Measurements from ENCODE around the gene U2AF1L4.

- TF ChIP-seq POLR2A (IDR thresholded peaks at IDR 0.05) (no peak), CTCF (IDR thresholded peaks at IDR 0.05 in 4 of 5, conservative IDR thresholded peaks at IDR 0.05 in 1 of 5) (peak in 1 of 5 experiments; percentile 2)
These were observed 4.1 kb downstream of the U2AF1L4 start for GRCh38 chr19:35741203-35741515.
